HepG2 (cell line): ENCODE results near the gene RNF6. TPM values are rescaled to one million over a fixed set of nuclear protein-coding genes. Genes with fewer than 3 reads are reported as not detected.

Experiments used
- ATAC-seq: fragments of 200-7000 bp; cut with Tn5 transposase; 3 replicates; pipeline ENCODE4 v1.9.1; 2020; ENCODE audit warnings: mild to moderate bottlenecking, moderate library complexity
- BruUV-seq: library from RNA; stranded (reverse); fragments of 400-500 nt; replicated peaks from 2 replicates; lab custom pipeline; 2021; lab: Mats Ljungman, UMichigan
- CTCF ChIA-PET: fragments of 300-600 bp; formaldehyde crosslinking; extraction: SDS; loops from one replicate; lab custom pipeline; 2021; ENCODE audit warnings: low total read pairs, inconsistent platforms, low intra/inter-chr PET ratio; lab: Yijun Ruan, JAX
- POLR2A ChIA-PET: fragments of 350-600 bp; sonication (Branson Sonifier 250); formaldehyde crosslinking; loops from one replicate; lab custom pipeline; 2020; ENCODE audit warnings: antibody characterized with exemption, inconsistent platforms; lab: Yijun Ruan, JAX
- DNase-seq: peaks from one replicate; pipeline ENCODE4 v3.0.0-alpha.2; 2015; ENCODE audit warnings: low spot score
- FAIRE-seq: peaks from 3 replicates; lab custom pipeline; 2011; peaks lifted over from hg19 to GRCh38; lab: Jason Lieb, UNC
- H2AFZ ChIP-seq: one replicate; pipeline ENCODE4 v1.6.1; 2011; ENCODE audit warnings: low read length, inconsistent platforms
- H3K27ac ChIP-seq: fragments of 300-600 bp; 3 replicates; pipeline ENCODE4 v1.8.0; 2011; ENCODE audit warnings: mixed run types, mild to moderate bottlenecking, mixed read lengths, low read length, inconsistent platforms; ENCODE audit not compliant: insufficient read depth; ENCODE audit errors: extremely low read length
- H3K27me3 ChIP-seq, 2 experiments: fragments of 200-600 bp in 1 of 2; 2 replicates in 1 of 2; 3 replicates in 1 of 2; pipeline versions ENCODE4 v1.6.0 to v1.8.0; 2011; ENCODE audit warnings: low read length in 2 of 2, mild to moderate bottlenecking in 2 of 2, moderate library complexity in 2 of 2, inconsistent platforms in 1 of 2; ENCODE audit not compliant: insufficient read depth in 2 of 2, control insufficient read depth in 1 of 2
- H3K36me3 ChIP-seq, 2 experiments: fragments of 200-600 bp in 1 of 2; replicated peaks in 1 of 2; 2 replicates in 1 of 2; 3 replicates in 1 of 2; pipeline versions ENCODE4 v1.5.1 to v1.8.0; 2011; ENCODE audit warnings: low read length in 2 of 2, inconsistent platforms in 1 of 2; ENCODE audit not compliant: insufficient read depth in 2 of 2, control insufficient read depth in 1 of 2
- H3K4me1 ChIP-seq: 2 replicates; pipeline ENCODE4 v1.5.1; 2012; ENCODE audit warnings: low read length, inconsistent platforms; ENCODE audit not compliant: insufficient read depth
- H3K4me2 ChIP-seq: 2 replicates; pipeline ENCODE4 v1.6.0; 2011; ENCODE audit warnings: low read depth, low read length, inconsistent platforms
- H3K4me3 ChIP-seq, 3 experiments: fragments of 200-600 bp in 1 of 3; sonication (generic), shearing (Covaris generic) in 1 of 3; replicated peaks in 1 of 3; 2 replicates each; pipeline ENCODE4 v1.5.1; 2011 to 2016; ENCODE audit warnings: low read length in 3 of 3, inconsistent platforms in 2 of 3, low read depth in 2 of 3, mild to moderate bottlenecking in 2 of 3, control low read depth in 1 of 3, mixed read lengths in 1 of 3; ENCODE audit not compliant: insufficient read depth in 1 of 3
- H3K79me2 ChIP-seq: one replicate; pipeline ENCODE4 v1.6.1; 2011; ENCODE audit warnings: low read length, inconsistent platforms; ENCODE audit not compliant: insufficient read depth
- H3K9ac ChIP-seq: 2 replicates; pipeline ENCODE4 v1.6.0; 2011; ENCODE audit warnings: mild to moderate bottlenecking, low read depth, low read length, inconsistent platforms; ENCODE audit not compliant: insufficient read depth
- H3K9me3 ChIP-seq: 2 replicates; pipeline ENCODE4 v1.5.1; 2012; ENCODE audit warnings: mild to moderate bottlenecking, low read length
- H4K20me1 ChIP-seq: 2 replicates; pipeline ENCODE4 v1.6.0; 2011; ENCODE audit warnings: inconsistent platforms, mild to moderate bottlenecking, low read length, moderate library complexity; ENCODE audit not compliant: insufficient read depth
- BORCS8-MEF2B ChIP-seq: sonication (generic); formaldehyde crosslinking; IDR thresholded peaks from 2 replicates; pipeline ENCODE4 v1.8.0; 2022; ENCODE audit warnings: mild to moderate bottlenecking, missing genetic modification reagents
- BRD4 ChIP-seq: sonication (generic); formaldehyde crosslinking; IDR thresholded peaks from 2 replicates; pipeline ENCODE4 v1.4.0; 2020; ENCODE audit warnings: missing genetic modification reagents
- GATA4 ChIP-seq: sonication (generic); IDR thresholded peaks from 2 replicates; pipeline ENCODE4 v1.6.1; 2016; ENCODE audit warnings: antibody characterized with exemption, low read depth, borderline replicate concordance
- GTF3A ChIP-seq: sonication (generic); formaldehyde crosslinking; conservative IDR thresholded peaks from 2 replicates; pipeline ENCODE4 v1.4.0; 2020; ENCODE audit warnings: mild to moderate bottlenecking, missing genetic modification reagents
- HHEX ChIP-seq: IDR thresholded peaks from 2 replicates; pipeline ENCODE4 v1.6.1; 2016; ENCODE audit warnings: control low read depth
- LCORL ChIP-seq, 2 experiments: fragments of 450-650 bp in 1 of 2; sonication (generic) in 1 of 2; formaldehyde crosslinking in 1 of 2; IDR thresholded peaks; 2 replicates each; pipeline versions ENCODE4 v1.5.0 to v1.6.1; 2017 to 2020; ENCODE audit warnings: antibody characterized with exemption in 1 of 2, missing genetic modification reagents in 1 of 2
- SPEN ChIP-seq: sonication (generic); formaldehyde crosslinking; IDR thresholded peaks from 2 replicates; pipeline ENCODE4 v1.5.1; 2020; ENCODE audit warnings: low read depth, mild to moderate bottlenecking, missing genetic modification reagents
- SRY ChIP-seq: sonication (generic); formaldehyde crosslinking; IDR thresholded peaks from 2 replicates; pipeline ENCODE4 v1.8.0; 2022; ENCODE audit warnings: mild to moderate bottlenecking, missing genetic modification reagents
- ZNF235 ChIP-seq: sonication (generic); formaldehyde crosslinking; IDR thresholded peaks from 2 replicates; pipeline ENCODE4 v1.8.1; 2023; ENCODE audit warnings: mild to moderate bottlenecking, missing genetic modification reagents, borderline replicate concordance
- ZNF282 ChIP-seq: fragments of 450-650 bp; IDR thresholded peaks from 2 replicates; pipeline ENCODE4 v1.6.1; 2018; ENCODE audit not compliant: partially characterized antibody
- ZNF703 ChIP-seq: sonication (generic); formaldehyde crosslinking; IDR thresholded peaks from 2 replicates; pipeline ENCODE4 v1.5.1; 2020; ENCODE audit warnings: missing genetic modification reagents, mild to moderate bottlenecking, moderate library complexity, borderline replicate concordance
- ZNF709 ChIP-seq: sonication (generic); formaldehyde crosslinking; IDR thresholded peaks from 2 replicates; pipeline ENCODE4 v1.5.0; 2020; ENCODE audit warnings: mild to moderate bottlenecking, missing genetic modification reagents
- ZNF766 ChIP-seq: sonication (generic); formaldehyde crosslinking; IDR thresholded peaks from 2 replicates; pipeline ENCODE4 v1.5.0; 2020; ENCODE audit warnings: missing genetic modification reagents, borderline replicate concordance
- WGBS: methylation state at CpG from one replicate; pipeline ENCODE4 v1.1.6; 2017; ENCODE audit warnings: low lambda C conversion rate; 5-methylcytosine and 5-hydroxymethylcytosine counted together
- in situ Hi-C: cut with HindIII; loops from 2 replicates; pipeline ENCODE4 v1.10.0; 2017; ENCODE audit warnings: low pct_unique_long_range_greater_than_20kb; ENCODE audit not compliant: extremely low pct_ligation_motif_present
- intact Hi-C: fragments of 100-400 bp; cut with micrococcal nuclease; formaldehyde crosslinking; loops from one replicate; pipeline ENCODE4 v1.10.0; 2022; ENCODE audit not compliant: unreplicated experiment
- polyA plus RNA-seq, 8 experiments: library from polyadenylated mRNA; depleted of rRNA in 3 of 8; stranded (reverse) in 7 of 8; unstranded in 1 of 8; fragments of >200 nt; fragmentation: Illumina TruSeq in 4 of 8; extraction: Trizol in 4 of 8; gene quantifications; 2 replicates each; pipeline versions ENCODE4 v1.2.1 to v1.2.3, GENCODE V29; 2011 to 2016; ENCODE audit warnings: low read depth in 4 of 8, missing spikeins in 1 of 8, mixed read lengths in 1 of 8; ENCODE audit not compliant: insufficient read depth in 1 of 8
- total RNA-seq, 5 experiments: library from RNA; depleted of rRNA; stranded (reverse); fragments of >200 nt; fragmentation: Illumina TruSeq; extraction: Trizol; gene quantifications; 2 replicates each; pipeline ENCODE4 v1.2.3, GENCODE V29; 2016; ENCODE audit warnings: low read depth in 1 of 5
- TF ChIP-seq, protein P1 (sequence below): sonication (generic); formaldehyde crosslinking; IDR thresholded peaks from 2 replicates; pipeline ENCODE4 v1.4.0; 2020; ENCODE audit warnings: missing genetic modification reagents
- TF ChIP-seq, protein P2 (sequence below): sonication (generic); formaldehyde crosslinking; IDR thresholded peaks from 2 replicates; pipeline ENCODE4 v1.4.0; 2020; ENCODE audit warnings: mild to moderate bottlenecking, missing genetic modification reagents

The RNF6 gene
- total and polyA plus RNA-seq, 2 of the 13 experiments (the other 11 are each of a cell fraction or from before 2014, with no cell fraction given) = 14.6 to 36.8 TPM

DNA sequence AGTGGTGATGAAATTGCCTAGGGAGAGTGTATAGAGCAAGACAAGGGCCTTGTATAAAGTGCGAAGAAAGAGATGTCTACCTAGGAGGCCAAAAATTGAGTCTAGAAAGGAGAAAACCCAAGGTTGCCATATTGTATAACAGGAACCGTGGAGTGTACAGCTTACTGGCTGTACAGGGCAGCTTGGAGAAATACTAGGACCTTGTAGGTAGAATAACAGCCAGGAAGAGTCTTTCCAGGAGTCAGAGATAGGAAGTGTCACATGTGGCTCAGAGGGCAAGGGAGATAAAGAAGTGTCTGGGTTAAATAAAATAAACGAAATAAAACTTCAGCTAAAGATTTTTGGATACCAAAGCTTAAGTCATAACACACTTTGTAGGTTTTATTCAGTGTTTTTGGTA lies 44.2 kb upstream of the RNF6 start:
- peaks cover 88% of the 10 kb centered on the region for H3K79me2 ChIP-seq

DNA sequence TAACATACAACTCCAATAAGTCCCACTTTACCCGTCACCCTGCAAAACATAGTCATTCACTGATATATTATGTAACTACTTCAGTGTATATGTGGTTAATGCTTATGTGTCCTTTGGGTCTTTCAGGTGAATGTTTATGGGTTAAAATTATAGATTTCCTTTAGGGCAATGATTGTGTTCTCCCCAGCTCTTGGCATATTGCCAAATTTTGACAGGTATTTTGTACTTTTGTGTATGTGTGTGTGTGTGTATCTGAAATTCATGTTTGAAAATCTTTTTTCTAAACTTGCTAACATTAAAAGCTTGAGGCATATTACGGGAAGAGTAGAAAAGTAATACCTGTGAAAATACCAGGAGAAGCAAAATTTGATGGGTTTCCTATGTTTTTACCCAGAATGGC lies 40.0 kb upstream of the RNF6 start:
- DNase-seq (no peak), ATAC-seq (no peak), FAIRE-seq (no peak)
- 98% methylated on average over 2 of the region's 2 CpGs for WGBS
- Histone ChIP-seq H3K27me3 (no peaks in the 10 kb centered on the region), H2AFZ (no peak overlapping the region), H3K9ac (no peak overlapping the region), H3K4me3 (no peak overlapping the region), H3K27ac (no peak overlapping the region), H3K79me2 (peaks cover 94% of the 10 kb centered on the region), H3K4me2 (no peak overlapping the region), H3K4me1 (peaks cover 15% of the 10 kb centered on the region), H3K36me3 (no peaks in the 10 kb centered on the region), H3K9me3 (no peaks in the 10 kb centered on the region), H4K20me1 (peaks cover 5% of the 10 kb centered on the region; the same call in 1 of the 2 replicates)
- CTCF ChIA-PET = no interaction called here
- in situ Hi-C loops (no loop called here), intact Hi-C loops (no loop called here)
- POLR2A ChIA-PET = no interaction called here
- TF ChIP-seq, protein P1, sequence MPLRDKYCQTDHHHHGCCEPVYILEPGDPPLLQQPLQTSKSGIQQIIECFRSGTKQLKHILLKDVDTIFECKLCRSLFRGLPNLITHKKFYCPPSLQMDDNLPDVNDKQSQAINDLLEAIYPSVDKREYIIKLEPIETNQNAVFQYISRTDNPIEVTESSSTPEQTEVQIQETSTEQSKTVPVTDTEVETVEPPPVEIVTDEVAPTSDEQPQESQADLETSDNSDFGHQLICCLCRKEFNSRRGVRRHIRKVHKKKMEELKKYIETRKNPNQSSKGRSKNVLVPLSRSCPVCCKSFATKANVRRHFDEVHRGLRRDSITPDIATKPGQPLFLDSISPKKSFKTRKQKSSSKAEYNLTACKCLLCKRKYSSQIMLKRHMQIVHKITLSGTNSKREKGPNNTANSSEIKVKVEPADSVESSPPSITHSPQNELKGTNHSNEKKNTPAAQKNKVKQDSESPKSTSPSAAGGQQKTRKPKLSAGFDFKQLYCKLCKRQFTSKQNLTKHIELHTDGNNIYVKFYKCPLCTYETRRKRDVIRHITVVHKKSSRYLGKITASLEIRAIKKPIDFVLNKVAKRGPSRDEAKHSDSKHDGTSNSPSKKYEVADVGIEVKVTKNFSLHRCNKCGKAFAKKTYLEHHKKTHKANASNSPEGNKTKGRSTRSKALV (CRISPR knock-in tag) = no peak
- TF ChIP-seq ZNF703 (CRISPR knock-in tag) (no peak), SPEN (CRISPR knock-in tag) (no peak), GTF3A (no peak), BORCS8-MEF2B (CRISPR knock-in tag) (no peak), LCORL (IDR thresholded peaks at IDR 0.05) (peak; percentile 96), LCORL (CRISPR knock-in tag; IDR thresholded peaks at IDR 0.05) (no peak), BRD4 (CRISPR knock-in tag) (no peak), ZNF709 (no peak)
- BruUV-seq = no TSS peak

More for the DNA sequence above, 44.2 kb upstream of the RNF6 start:
- intact Hi-C loops (no loop called here), in situ Hi-C loops (no loop called here)
- ChIA-PET POLR2A (no interaction called here), CTCF (no interaction called here)
- no peaks in the 10 kb centered on the region for H3K9me3 ChIP-seq
- no peak overlapping the region for H3K4me2 ChIP-seq
- no peak overlapping the region for H3K4me3 ChIP-seq
- no peaks in the 10 kb centered on the region for H3K36me3 ChIP-seq
- H3K27ac ChIP-seq = no peak overlapping the region
- DNase-seq = no peak
- H4K20me1 ChIP-seq = no peaks in the 10 kb centered on the region
- H3K4me1 ChIP-seq = peaks cover 17% of the 10 kb centered on the region; the same call in 1 of the 2 replicates
- WGBS = 76% methylated on average over 3 of the region's 3 CpGs
- no peaks in the 10 kb centered on the region for H3K27me3 ChIP-seq
- no TSS peak for BruUV-seq
- ATAC-seq = no peak
- H2AFZ ChIP-seq = no peak overlapping the region
- no peak overlapping the region for H3K9ac ChIP-seq
- FAIRE-seq = no peak
- TF ChIP-seq SRY = no peak
- TF ChIP-seq BRD4 (CRISPR knock-in tag) = no peak
- TF ChIP-seq, protein P2, sequence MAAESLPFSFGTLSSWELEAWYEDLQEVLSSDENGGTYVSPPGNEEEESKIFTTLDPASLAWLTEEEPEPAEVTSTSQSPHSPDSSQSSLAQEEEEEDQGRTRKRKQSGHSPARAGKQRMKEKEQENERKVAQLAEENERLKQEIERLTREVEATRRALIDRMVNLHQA (CRISPR knock-in tag) = no peak
- no peak for TF ChIP-seq GATA4
- TF ChIP-seq ZNF766 (CRISPR knock-in tag) = no peak
- TF ChIP-seq ZNF282 = no peak
- no peak for TF ChIP-seq ZNF235 (CRISPR knock-in tag)
- no peak for TF ChIP-seq HHEX
